Stimulated activated CD4-positive, alpha-beta T cell treated with anti-CD3 and anti-CD28 coated beads, Interleukin-12 subunit alpha, Interleukin-12 subunit beta, amount 100 ng/mL, for 4 hours (primary cell): ENCODE data around the gene IBA57.

ENCODE experiments used
- DNase-seq: peaks from one replicate; pipeline ENCODE4 v3.0.0-alpha.2; 2020

Gene IBA57

GRCh38 chr1:228228601-228229074 is 63.0 kb downstream of the IBA57 start:
- DNase-seq = no peak

DNA sequence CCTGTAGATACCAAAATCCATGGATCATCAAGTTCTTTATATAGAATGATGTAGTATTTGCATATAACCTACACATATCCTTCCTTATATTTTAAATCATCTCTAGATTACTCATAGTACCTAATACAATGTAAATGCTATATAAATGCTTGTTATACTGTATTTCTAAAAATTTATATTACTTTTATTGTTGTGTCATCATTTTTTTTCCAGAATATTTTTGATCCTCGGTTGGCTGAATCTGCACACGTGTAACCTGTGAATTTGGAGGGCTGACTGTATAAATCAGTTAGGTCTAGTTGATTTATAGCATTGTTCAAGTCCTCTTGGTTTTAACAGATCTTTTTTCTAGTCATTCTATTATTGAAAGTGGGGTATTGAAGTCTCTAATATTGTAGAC is 65.6 kb downstream of the IBA57 start:
- DNase-seq = no peak
